KMS-11 (cell line): Measurements from ENCODE around the gene C21orf58.

Experiments
- H2AFZ ChIP-seq: fragments of 200-600 bp; sonication (generic); 2 replicates; pipeline ENCODE4 v1.6.1; 2016; ENCODE audit warnings: antibody characterized with exemption, mixed run types, low read depth
- H3K27ac ChIP-seq: fragments of 200-600 bp; sonication (generic); 2 replicates; pipeline ENCODE4 v1.6.1; 2016; ENCODE audit warnings: mild to moderate bottlenecking, mixed run types
- H3K27me3 ChIP-seq: fragments of 200-600 bp; sonication (generic); 2 replicates; pipeline ENCODE4 v1.6.1; 2017; ENCODE audit warnings: mild to moderate bottlenecking, low read depth, mixed run types, moderate library complexity; ENCODE audit not compliant: insufficient read depth
- H3K36me3 ChIP-seq: fragments of 200-600 bp; sonication (generic); 2 replicates; pipeline ENCODE4 v1.6.1; 2017; ENCODE audit warnings: mild to moderate bottlenecking, mixed run types; ENCODE audit not compliant: insufficient read depth
- H3K4me1 ChIP-seq: fragments of 200-600 bp; sonication (generic); 2 replicates; pipeline ENCODE4 v1.6.1; 2016; ENCODE audit warnings: mild to moderate bottlenecking, low read depth, mixed run types; ENCODE audit not compliant: poor library complexity, severe bottlenecking
- H3K4me2 ChIP-seq: fragments of 200-600 bp; sonication (generic); 2 replicates; pipeline ENCODE4 v1.7.0; 2016; ENCODE audit warnings: mild to moderate bottlenecking, mixed run types
- H3K4me3 ChIP-seq: fragments of 200-600 bp; sonication (generic); IDR thresholded peaks from 2 replicates; pipeline ENCODE4 v1.6.1; 2017; ENCODE audit warnings: low read depth, low read length, mixed read lengths; ENCODE audit not compliant: insufficient read depth
- H3K79me2 ChIP-seq: fragments of 200-600 bp; sonication (generic); 2 replicates; pipeline ENCODE4 v1.6.1; 2016; ENCODE audit warnings: low read depth, mixed run types; ENCODE audit not compliant: insufficient read depth
- H3K9ac ChIP-seq: fragments of 200-600 bp; sonication (generic); 2 replicates; pipeline ENCODE4 v1.6.1; 2016; ENCODE audit warnings: mild to moderate bottlenecking, mixed run types
- H4K20me1 ChIP-seq: fragments of 200-600 bp; sonication (generic); 2 replicates; pipeline ENCODE4 v1.6.1; 2016; ENCODE audit warnings: mild to moderate bottlenecking, mixed run types; ENCODE audit not compliant: insufficient read depth
- TF ChIP-seq, protein P1 (sequence below): fragments of 200-600 bp; sonication (generic); conservative IDR thresholded peaks from 2 replicates; pipeline ENCODE4 v1.6.1; 2017; ENCODE audit warnings: low read depth, mild to moderate bottlenecking, antibody characterized with exemption, low read length, moderate library complexity, mixed read lengths

C21orf58 gene

DNA sequence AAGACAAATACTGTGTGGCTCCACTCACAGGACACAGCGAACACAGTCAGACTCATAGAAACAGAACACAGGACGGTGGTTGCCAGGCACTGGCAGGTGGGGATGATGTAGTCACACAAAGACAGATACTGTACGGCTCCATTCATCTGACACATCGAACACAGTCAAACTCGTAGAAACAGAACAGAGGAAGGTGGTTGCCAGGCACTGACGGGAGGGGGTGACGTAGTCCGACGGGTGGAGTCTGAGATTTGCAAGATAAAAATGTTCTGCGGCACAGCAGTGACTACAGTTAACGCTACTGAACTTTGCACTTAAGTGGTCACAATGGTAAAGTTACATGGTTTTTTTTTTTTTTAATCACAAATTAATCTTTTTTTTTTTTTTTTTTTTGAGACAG is 18.7 kb downstream of the C21orf58 start:
- Histone ChIP-seq H3K9ac (no peak overlapping the region), H3K4me2 (no peak overlapping the region), H2AFZ (no peak overlapping the region), H4K20me1 (no peaks in the 10 kb centered on the region), H3K79me2 (no peaks in the 10 kb centered on the region), H3K27me3 (no peaks in the 10 kb centered on the region), H3K36me3 (no peaks in the 10 kb centered on the region), H3K27ac (no peak overlapping the region), H3K4me1 (peaks cover 15% of the 10 kb centered on the region), H3K4me3 (no peak overlapping the region)
- TF ChIP-seq, protein P1, sequence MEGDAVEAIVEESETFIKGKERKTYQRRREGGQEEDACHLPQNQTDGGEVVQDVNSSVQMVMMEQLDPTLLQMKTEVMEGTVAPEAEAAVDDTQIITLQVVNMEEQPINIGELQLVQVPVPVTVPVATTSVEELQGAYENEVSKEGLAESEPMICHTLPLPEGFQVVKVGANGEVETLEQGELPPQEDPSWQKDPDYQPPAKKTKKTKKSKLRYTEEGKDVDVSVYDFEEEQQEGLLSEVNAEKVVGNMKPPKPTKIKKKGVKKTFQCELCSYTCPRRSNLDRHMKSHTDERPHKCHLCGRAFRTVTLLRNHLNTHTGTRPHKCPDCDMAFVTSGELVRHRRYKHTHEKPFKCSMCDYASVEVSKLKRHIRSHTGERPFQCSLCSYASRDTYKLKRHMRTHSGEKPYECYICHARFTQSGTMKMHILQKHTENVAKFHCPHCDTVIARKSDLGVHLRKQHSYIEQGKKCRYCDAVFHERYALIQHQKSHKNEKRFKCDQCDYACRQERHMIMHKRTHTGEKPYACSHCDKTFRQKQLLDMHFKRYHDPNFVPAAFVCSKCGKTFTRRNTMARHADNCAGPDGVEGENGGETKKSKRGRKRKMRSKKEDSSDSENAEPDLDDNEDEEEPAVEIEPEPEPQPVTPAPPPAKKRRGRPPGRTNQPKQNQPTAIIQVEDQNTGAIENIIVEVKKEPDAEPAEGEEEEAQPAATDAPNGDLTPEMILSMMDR = no peak

- no peaks in the 10 kb centered on the region for H4K20me1 ChIP-seq
- H3K36me3 ChIP-seq = no peaks in the 10 kb centered on the region
- H2AFZ ChIP-seq = no peak overlapping the region
- no peaks in the 10 kb centered on the region for H3K27me3 ChIP-seq
- no peak overlapping the region for H3K9ac ChIP-seq
- H3K4me3 ChIP-seq = no peak overlapping the region
- H3K4me2 ChIP-seq = no peak overlapping the region
- H3K4me1 ChIP-seq = peaks cover 13% of the 10 kb centered on the region
- TF ChIP-seq, protein P1 = no peak
- no peak overlapping the region for H3K27ac ChIP-seq
- H3K79me2 ChIP-seq = no peaks in the 10 kb centered on the region
These were observed 19.2 kb downstream of the C21orf58 start for GRCh38 chr21:46304437-46304836.

DNA sequence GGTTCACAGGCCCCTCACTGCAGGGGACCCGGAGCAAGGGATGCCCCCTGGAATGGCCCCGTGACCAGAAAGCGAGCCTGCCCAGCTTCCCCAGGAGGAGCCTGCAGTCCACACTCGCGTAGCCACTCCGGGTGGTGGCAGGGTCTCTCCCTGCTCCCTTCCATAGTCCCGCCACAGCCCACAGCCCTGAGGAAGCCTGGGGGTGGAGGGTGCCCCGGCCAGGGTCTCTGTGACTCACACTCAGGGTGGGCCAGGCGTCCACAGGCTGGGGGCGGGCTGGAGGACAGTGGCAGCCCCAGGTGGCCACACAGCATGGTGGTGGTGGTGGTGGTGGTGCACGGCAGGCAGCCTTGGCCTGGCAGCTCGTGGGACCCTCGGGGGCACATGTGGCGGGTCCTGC is 21.9 kb downstream of the C21orf58 start:
- Histone ChIP-seq H3K79me2 (no peaks in the 10 kb centered on the region), H3K27me3 (no peaks in the 10 kb centered on the region), H3K4me2 (no peak overlapping the region), H2AFZ (no peak overlapping the region), H3K27ac (no peak overlapping the region), H3K4me1 (no peaks in the 10 kb centered on the region), H3K36me3 (no peaks in the 10 kb centered on the region), H3K9ac (no peak overlapping the region), H3K4me3 (no peak overlapping the region), H4K20me1 (no peaks in the 10 kb centered on the region)
- TF ChIP-seq, protein P1 = no peak

- H3K4me3 ChIP-seq = no peak overlapping the region
- no peaks in the 10 kb centered on the region for H3K79me2 ChIP-seq
- no peak overlapping the region for H3K9ac ChIP-seq
- H3K4me2 ChIP-seq = no peak overlapping the region
- TF ChIP-seq, protein P1 = no peak
- no peak overlapping the region for H3K27ac ChIP-seq
- H4K20me1 ChIP-seq = no peaks in the 10 kb centered on the region
- no peak overlapping the region for H2AFZ ChIP-seq
- no peaks in the 10 kb centered on the region for H3K4me1 ChIP-seq
- no peaks in the 10 kb centered on the region for H3K27me3 ChIP-seq
- H3K36me3 ChIP-seq = no peaks in the 10 kb centered on the region
These were observed 24.5 kb downstream of the C21orf58 start for GRCh38 chr21:46299167-46299566.
